BJ (cell line): ENCODE results near the gene RNASEL. TPM values are rescaled to one million over a fixed set of nuclear protein-coding genes. Genes with fewer than 3 reads are reported as not detected.

ENCODE experiments used
- CTCF ChIA-PET: fragments of 350-600 bp; formaldehyde crosslinking; extraction: SDS; loops from one replicate; lab custom pipeline; 2021; ENCODE audit warnings: antibody characterized with exemption, inconsistent platforms; lab: Yijun Ruan, JAX
- POLR2A ChIA-PET: fragments of 300-600 bp; sonication (Branson Sonifier 250); formaldehyde crosslinking; extraction: SDS; loops from one replicate; lab custom pipeline; 2021; ENCODE audit warnings: antibody characterized with exemption; lab: Charles Lee
- DNase-seq: peaks from one replicate; pipeline ENCODE4 v3.0.0-alpha.2; 2011; ENCODE audit warnings: low read depth
- H3K27me3 ChIP-seq: 2 replicates; pipeline ENCODE4 v1.6.0; 2011; ENCODE audit warnings: low read length; ENCODE audit not compliant: control insufficient read depth, insufficient read depth
- H3K36me3 ChIP-seq: 2 replicates; pipeline ENCODE4 v1.5.1; 2011; ENCODE audit warnings: low read length; ENCODE audit not compliant: control insufficient read depth, insufficient read depth
- H3K4me3 ChIP-seq: 2 replicates; pipeline ENCODE4 v1.5.1; 2011; ENCODE audit warnings: low read depth, mild to moderate bottlenecking, control low read depth, low read length
- CTCF ChIP-seq: IDR thresholded peaks from 2 replicates; pipeline ENCODE4 v1.5.1; 2011; ENCODE audit warnings: low read depth, mild to moderate bottlenecking, control low read depth, inconsistent platforms, low read length, moderate library complexity; ENCODE audit not compliant: insufficient read depth
- polyA plus RNA-seq: library from polyadenylated mRNA; depleted of rRNA; stranded (reverse); fragments of >200 nt; gene quantifications from 2 replicates; pipeline ENCODE4 v1.2.3, GENCODE V29; 2011

The RNASEL gene
- polyA plus RNA-seq, 1 experiment = 4.1 TPM

- no peaks in the 10 kb centered on the region; the same call in 1 of the 2 replicates for H3K27me3 ChIP-seq
- H3K36me3 ChIP-seq = no peaks in the 10 kb centered on the region; the same call in 1 of the 2 replicates
- TF ChIP-seq CTCF = no peak
- H3K4me3 ChIP-seq = no peak overlapping the region
- no peak for DNase-seq
- POLR2A ChIA-PET = no interaction called here
- CTCF ChIA-PET = interaction anchor here (1.0 to 6.4 kb wide), 4 partner anchors 11 to 176 kb away, joined by 4 to 34 read pairs (median 9); no protein-coding TSS in a partner anchor
Measured at GRCh38 chr1:182611326-182611725, 22.3 kb upstream of the RNASEL start.

DNA sequence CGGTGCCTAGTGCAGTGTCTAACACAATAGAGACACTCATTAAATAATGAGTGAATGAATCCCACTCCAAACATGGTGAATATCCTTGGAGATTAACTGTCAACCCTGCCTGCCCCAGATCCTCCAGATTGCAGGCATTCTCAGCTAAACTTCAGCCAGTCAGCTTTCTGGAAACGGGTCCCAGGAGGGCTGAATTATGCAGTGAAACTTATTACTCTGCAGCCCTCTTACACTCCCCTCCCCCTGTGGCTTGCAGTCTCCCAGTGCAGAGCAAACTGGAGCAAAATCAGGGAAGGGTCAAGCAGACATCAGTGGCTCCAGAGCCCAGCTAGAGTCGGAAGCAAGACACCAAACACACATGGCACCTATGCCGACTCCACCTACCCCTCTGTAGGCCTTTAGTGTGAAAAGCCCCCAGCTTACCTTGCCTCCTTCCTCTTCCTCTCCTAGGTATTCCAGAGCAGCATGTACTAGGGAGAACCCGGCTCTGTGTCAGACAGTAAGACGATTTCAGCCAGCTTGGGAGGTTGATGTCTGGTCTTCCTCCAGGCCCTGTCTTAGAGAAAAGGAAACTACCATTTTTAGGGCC lies 21.6 kb upstream of the RNASEL start:
- DNase-seq = no peak
- POLR2A ChIA-PET = no interaction called here
- H3K4me3 ChIP-seq = no peak overlapping the region
- no peaks in the 10 kb centered on the region; the same call in 1 of the 2 replicates for H3K36me3 ChIP-seq
- CTCF ChIA-PET = interaction anchor here (1.0 to 1.2 kb wide), 3 partner anchors 12 to 176 kb away, joined by 4 to 8 read pairs (median 4); no protein-coding TSS in a partner anchor
- TF ChIP-seq CTCF = no peak
- no peaks in the 10 kb centered on the region; the same call in 1 of the 2 replicates for H3K27me3 ChIP-seq

DNA sequence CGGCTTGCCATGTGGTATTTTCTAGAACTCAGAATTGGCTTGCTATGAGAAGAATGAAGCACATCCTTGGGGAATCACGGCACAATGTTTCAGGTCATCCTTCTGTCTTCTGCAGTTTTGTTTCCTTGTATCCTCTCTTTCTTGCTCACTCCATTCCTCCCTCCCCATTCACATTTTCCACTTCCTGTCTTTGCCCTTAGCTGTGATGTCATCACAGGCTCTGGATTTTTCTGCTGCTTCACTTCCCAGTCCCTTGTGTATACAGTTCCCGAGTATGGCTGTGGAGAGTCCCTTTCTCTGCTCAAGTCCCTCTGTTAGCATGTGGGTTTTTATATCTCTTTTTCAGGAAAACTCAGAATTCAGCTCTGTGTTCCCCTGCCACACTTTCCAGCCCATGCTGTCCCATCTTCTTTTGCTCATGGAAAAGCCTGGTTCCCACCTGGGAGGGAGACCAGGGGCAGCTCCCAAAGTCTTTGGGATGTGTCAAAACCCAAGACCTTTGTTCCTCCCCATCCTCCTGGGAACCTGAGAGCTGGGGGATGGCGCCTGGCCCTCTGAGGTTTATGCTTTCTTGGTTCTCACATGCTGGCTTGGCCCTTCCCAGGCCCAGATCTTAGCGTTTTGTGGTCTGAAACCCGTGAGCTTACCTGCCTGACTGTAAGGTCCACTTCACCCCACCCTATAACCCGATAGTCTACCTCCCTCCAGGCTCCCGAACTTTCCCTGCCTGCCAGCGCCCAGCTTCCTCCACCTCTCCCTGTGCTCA lies 20.0 kb upstream of the RNASEL start:
- Histone ChIP-seq H3K4me3 (no peak overlapping the region), H3K36me3 (no peaks in the 10 kb centered on the region; the same call in 1 of the 2 replicates), H3K27me3 (no peaks in the 10 kb centered on the region; the same call in 1 of the 2 replicates)
- no peak for DNase-seq
- POLR2A ChIA-PET = no interaction called here
- TF ChIP-seq CTCF = no peak
- CTCF ChIA-PET = interaction anchor here (0.8 to 16.9 kb wide), 5 partner anchors 8 to 177 kb away, joined by 3 to 488 read pairs (median 3); partner anchors contain the start of gene NPL

DNA sequence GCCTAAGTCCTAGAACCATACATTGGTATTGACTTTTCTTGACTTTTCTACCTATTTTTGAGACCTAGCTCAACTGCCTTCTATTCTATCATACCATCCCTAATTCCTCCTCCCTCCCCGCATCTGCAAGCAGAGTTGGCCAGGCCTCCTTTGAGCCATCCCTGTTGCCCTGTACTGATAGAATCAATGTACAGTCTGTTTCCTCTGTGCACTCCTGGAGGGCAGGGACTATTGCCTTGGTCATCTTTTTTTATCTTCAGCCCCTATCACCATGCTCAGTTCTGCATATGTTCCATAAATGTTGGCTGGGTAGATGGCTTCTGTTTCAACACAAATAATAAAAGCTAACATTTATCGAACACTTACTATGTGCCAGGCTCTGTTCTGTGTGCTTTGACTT lies 19.2 kb upstream of the RNASEL start:
- peaks cover 1% of the 10 kb centered on the region; the same call in 1 of the 2 replicates for H3K27me3 ChIP-seq
- CTCF ChIA-PET = interaction anchor here (0.8 to 16.9 kb wide), 3 partner anchors 13 to 178 kb away, joined by 3 to 488 read pairs (median 3); partner anchors contain the start of gene NPL
- TF ChIP-seq CTCF = no peak
- no peak overlapping the region for H3K4me3 ChIP-seq
- POLR2A ChIA-PET = no interaction called here
- H3K36me3 ChIP-seq = no peaks in the 10 kb centered on the region; the same call in 1 of the 2 replicates
- no peak for DNase-seq

GRCh38 chr1:182607566-182607965 lies 18.5 kb upstream of the RNASEL start:
- POLR2A ChIA-PET = no interaction called here
- CTCF ChIA-PET = interaction anchor here (1.7 to 16.9 kb wide), 3 partner anchors 9 to 179 kb away, joined by 4 to 488 read pairs (median 10); partner anchors contain the start of gene NPL

More at GRCh38 chr1:182607566-182607965, 18.5 kb upstream of the RNASEL start:
- Histone ChIP-seq H3K36me3 (no peaks in the 10 kb centered on the region; the same call in 1 of the 2 replicates), H3K27me3 (peaks cover 4% of the 10 kb centered on the region), H3K4me3 (no peak overlapping the region)
- TF ChIP-seq CTCF = no peak
- no peak for DNase-seq
